GM10266 (cell line): ENCODE measurements around the gene AGPS.

ENCODE experiments used
- DNase-seq: peaks from one replicate; pipeline ENCODE4 v3.0.0; 2012; ENCODE audit errors: extremely low spot score
- CTCF ChIP-seq: IDR thresholded peaks from 2 replicates; pipeline ENCODE4 v1.5.1; 2012; ENCODE audit warnings: mild to moderate bottlenecking, low read depth; ENCODE audit not compliant: control insufficient read depth, insufficient read depth; ENCODE audit errors: missing control alignments

AGPS gene

GRCh38 chr2:177532567-177532966 is 140.0 kb downstream of the AGPS start:
- no peak for TF ChIP-seq CTCF

GRCh38 chr2:177533253-177533652 is 140.7 kb downstream of the AGPS start:
- TF ChIP-seq CTCF: no peak
- DNase-seq: no peak

More at GRCh38 chr2:177532567-177532966, 140.0 kb downstream of the AGPS start:
- DNase-seq: no peak

GRCh38 chr2:177535000-177535399 is 142.4 kb downstream of the AGPS start:
- no peak for DNase-seq

GRCh38 chr2:177535958-177536504 is 143.5 kb downstream of the AGPS start:
- no peak for DNase-seq
- no peak for TF ChIP-seq CTCF

More at GRCh38 chr2:177535000-177535399, 142.4 kb downstream of the AGPS start:
- TF ChIP-seq CTCF: no peak

- no peak for TF ChIP-seq CTCF
- DNase-seq: no peak
Observed at GRCh38 chr2:177537213-177537612, 144.6 kb downstream of the AGPS start.

GRCh38 chr2:177537636-177538035 is 145.1 kb downstream of the AGPS start:
- TF ChIP-seq CTCF: no peak
- no peak for DNase-seq

GRCh38 chr2:177538323-177538722 is 145.8 kb downstream of the AGPS start:
- no peak for DNase-seq
- TF ChIP-seq CTCF: no peak
